HG02678 (cell line): ENCODE measurements around the gene IGFLR1.
"Not testable (repeated sequence)": the region's sequence is repeated elsewhere in the genome, so short reads cannot be mapped to it uniquely, and the experiment has no call there.

Experiments
- ATAC-seq: cut with Tn5 transposase; IDR thresholded peaks from one replicate; pipeline ENCODE4 v1.9.1; 2021; ENCODE audit warnings: mild to moderate bottlenecking, moderate library complexity; ENCODE audit not compliant: unreplicated experiment

The IGFLR1 gene

DNA sequence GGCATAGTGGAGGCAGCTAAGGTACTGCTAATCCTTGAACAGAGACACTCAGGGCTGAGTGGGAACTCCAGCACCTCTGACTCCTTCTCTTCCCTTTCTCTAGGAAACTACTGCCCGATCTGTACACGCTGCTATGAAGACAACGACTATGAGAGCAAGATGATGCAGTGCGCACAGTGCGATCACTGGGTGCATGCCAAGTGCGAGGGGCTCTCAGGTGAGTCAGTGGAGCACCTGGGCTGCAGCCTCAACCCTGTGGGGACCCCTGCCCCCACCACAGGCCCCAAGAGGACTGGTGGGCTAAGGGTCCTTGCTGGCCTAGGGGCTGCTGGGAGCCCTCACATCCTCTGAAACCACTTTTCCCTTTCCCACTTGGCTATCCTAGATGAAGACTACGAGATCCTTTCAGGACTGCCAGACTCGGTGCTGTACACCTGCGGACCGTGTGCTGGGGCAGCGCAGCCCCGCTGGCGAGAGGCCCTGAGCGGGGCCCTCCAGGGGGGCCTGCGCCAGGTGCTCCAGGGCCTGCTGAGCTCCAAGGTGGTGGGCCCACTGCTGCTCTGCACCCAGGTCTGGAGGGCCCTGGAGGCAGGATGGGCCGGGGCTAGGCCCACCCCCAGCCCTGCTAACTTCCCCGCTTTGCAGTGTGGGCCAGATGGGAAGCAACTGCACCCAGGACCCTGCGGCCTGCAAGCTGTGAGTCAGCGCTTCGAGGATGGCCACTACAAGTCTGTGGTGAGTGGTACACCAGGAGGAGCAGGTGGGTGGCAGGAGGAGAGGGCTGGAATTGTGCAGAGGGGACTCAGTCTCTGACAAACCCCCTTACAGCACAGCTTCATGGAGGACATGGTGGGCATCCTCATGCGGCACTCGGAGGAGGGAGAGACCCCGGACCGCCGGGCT lies 14.9 kb downstream of the IGFLR1 start:
- no peak for ATAC-seq

DNA sequence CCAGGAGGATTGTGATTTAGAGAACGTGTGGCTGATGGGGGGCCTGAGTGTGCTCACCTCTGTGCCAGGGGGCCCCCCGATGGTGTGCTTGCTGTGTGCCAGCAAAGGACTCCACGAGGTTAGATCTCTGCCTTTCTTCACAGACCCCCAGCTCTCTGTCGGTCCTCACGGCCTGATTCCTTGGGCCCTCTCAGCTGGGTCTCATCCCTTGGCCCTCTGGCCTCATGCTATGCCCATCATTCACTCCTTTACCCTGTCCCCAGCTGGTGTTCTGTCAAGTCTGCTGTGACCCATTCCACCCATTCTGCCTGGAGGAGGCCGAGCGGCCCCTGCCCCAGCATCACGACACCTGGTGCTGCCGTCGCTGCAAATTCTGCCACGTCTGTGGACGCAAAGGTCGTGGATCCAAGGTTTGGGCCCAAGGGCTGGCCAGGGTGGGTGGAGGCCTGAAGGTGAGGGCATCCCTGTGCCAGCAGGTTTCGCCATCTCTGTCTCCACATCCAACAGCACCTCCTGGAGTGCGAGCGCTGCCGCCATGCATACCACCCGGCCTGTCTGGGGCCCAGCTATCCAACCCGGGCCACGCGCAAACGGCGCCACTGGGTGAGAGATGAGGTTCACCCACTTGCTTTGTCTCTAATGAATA lies 16.9 kb downstream of the IGFLR1 start:
- ATAC-seq: no peak

DNA sequence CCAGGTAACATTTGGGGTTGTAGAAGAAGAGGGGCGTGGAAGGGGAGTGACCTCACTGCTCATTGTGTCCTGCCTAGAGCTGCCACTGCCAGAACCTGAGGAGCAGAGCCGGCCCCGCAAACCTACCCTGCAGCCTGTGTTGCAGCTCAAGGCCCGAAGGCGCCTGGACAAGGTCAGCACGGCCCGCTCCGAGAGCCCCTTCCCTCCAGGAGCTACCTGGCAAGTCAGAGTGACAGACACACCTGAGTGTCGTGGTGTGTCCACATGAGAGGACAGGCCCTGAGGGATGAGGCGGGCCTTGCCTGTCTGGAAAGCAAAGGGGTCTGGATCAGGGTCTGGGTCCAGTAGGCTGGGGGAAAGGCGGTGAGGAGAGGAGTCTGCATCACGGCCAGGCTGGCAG lies 17.7 kb downstream of the IGFLR1 start:
- ATAC-seq: no peak

DNA sequence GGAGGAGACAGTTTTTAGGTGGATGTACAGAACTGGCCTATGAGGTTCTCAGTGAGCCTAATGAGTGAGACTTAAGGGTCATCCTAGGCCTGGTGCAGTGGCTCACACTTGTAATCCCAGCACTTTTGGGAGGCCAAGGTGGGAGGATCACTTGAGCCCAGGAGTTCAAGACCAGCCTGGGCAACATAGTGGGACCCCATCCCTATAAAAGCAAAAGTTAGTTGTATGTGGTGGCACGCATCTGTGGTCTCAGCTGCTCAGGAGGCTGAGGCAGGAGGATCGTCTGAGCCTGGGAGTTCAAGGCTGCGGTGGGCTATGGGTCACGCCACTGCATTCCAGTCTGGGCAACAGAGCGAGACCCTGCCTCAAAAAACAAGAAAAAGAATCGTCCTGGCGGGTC lies 18.1 kb downstream of the IGFLR1 start:
- ATAC-seq: not testable (repeated sequence)

DNA sequence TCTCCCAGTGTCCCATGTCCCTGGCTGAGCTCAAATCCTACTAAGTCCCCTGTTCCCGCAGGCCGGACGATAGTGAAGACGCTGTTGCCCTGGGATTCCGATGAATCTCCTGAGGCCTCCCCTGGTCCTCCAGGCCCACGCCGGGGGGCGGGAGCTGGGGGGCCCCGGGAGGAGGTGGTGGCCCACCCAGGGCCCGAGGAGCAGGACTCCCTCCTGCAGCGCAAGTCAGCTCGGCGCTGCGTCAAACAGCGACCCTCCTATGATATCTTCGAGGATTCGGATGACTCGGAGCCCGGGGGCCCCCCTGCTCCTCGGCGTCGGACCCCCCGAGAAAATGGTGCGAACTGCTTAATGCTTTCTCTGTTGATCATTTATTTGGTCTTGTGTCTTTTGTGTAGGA lies 18.6 kb downstream of the IGFLR1 start:
- no peak for ATAC-seq

DNA sequence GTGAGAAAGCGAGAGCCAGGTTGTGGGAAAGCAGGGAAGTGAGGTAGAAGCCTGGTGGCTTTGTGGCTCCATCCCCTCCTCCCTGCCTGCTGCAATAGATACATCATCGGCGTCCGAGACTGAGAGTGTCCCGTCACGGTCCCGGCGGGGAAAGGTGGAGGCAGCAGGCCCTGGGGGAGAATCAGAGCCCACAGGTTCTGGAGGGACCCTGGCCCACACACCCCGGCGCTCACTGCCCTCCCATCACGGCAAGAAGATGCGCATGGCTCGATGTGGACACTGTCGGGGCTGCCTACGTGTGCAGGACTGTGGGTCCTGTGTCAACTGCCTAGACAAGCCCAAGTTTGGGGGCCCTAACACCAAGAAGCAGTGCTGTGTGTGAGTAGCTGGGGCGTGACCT lies 19.4 kb downstream of the IGFLR1 start:
- ATAC-seq: no peak

DNA sequence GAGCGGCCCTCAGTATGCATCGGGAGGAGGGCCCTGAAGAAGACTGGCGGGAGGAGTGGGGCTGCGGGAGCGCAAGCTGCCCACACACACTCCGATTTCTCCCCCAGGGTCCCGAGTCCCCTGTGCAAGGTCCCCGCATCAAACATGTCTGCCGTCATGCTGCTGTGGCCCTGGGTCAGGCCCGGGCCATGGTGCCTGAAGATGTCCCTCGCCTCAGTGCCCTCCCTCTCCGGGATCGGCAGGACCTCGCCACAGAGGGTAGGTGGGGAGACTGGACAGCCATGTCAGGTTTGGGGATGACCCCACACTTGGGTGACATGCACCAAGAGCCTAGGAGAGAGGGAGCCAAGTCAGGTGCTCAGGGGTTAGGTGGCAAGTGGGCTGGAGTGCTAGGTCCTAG lies 19.8 kb downstream of the IGFLR1 start:
- ATAC-seq: no peak

DNA sequence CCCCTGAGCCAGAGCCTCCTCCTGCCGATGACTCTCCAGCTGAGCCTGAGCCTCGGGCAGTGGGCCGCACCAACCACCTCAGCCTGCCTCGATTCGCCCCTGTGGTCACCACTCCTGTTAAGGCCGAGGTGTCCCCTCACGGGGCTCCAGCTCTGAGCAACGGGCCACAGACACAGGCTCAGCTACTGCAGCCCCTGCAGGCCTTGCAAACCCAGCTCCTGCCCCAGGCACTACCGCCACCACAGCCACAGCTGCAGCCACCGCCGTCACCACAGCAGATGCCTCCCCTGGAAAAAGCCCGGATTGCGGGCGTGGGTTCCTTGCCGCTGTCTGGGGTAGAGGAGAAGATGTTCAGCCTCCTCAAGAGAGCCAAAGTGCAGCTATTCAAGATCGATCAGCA lies 20.9 kb downstream of the IGFLR1 start:
- no peak for ATAC-seq

DNA sequence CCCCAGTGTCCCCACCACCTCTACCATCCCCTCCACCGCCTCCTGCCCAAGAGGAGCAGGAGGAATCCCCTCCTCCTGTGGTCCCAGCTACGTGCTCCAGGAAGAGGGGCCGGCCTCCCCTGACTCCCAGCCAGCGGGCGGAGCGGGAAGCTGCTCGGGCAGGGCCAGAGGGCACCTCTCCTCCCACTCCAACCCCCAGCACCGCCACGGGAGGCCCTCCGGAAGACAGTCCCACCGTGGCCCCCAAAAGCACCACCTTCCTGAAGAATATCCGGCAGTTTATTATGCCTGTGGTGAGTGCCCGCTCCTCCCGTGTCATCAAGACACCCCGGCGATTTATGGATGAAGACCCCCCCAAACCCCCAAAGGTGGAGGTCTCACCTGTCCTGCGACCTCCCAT lies 21.6 kb downstream of the IGFLR1 start:
- ATAC-seq: no peak

DNA sequence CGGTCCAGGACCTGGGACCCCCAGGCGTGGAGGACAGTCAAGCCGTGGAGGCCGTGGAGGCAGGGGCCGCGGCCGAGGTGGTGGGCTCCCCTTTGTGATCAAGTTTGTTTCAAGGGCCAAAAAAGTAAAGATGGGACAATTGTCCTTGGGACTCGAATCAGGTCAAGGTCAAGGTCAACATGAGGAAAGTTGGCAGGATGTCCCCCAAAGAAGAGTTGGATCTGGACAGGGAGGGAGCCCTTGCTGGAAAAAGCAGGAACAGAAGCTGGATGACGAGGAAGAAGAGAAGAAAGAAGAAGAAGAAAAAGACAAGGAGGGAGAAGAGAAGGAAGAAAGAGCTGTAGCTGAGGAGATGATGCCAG lies 22.1 kb downstream of the IGFLR1 start:
- no peak for ATAC-seq

DNA sequence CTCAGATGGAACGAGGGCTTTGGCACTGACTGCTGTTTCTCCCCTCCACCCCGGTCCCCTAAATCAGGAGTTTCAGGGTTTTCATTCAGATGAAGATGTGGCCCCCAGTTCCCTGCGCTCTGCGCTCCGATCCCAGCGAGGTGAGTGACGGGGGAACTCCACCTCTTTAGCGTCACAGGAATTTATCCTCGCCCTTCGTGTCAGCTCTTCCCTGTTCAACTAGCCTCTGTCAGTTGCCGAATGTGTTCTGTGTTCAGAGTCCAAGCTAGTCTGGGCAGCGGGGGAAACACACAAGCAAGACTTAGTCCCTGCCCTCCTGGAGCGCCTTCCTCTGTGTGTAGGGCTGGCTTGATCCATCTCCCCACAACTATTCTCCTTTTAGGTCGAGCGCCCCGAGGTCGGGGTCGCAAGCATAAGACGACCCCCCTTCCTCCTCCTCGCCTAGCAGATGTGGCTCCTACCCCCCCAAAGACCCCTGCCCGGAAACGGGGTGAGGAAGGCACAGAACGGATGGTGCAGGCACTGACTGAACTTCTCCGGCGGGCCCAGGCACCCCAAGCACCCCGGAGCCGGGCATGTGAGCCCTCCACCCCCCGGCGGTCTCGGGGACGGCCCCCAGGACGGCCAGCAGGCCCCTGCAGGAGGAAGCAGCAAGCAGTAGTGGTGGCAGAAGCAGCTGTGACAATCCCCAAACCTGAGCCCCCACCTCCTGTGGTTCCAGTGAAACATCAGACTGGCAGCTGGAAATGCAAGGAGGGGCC lies 22.7 kb downstream of the IGFLR1 start:
- ATAC-seq: no peak

DNA sequence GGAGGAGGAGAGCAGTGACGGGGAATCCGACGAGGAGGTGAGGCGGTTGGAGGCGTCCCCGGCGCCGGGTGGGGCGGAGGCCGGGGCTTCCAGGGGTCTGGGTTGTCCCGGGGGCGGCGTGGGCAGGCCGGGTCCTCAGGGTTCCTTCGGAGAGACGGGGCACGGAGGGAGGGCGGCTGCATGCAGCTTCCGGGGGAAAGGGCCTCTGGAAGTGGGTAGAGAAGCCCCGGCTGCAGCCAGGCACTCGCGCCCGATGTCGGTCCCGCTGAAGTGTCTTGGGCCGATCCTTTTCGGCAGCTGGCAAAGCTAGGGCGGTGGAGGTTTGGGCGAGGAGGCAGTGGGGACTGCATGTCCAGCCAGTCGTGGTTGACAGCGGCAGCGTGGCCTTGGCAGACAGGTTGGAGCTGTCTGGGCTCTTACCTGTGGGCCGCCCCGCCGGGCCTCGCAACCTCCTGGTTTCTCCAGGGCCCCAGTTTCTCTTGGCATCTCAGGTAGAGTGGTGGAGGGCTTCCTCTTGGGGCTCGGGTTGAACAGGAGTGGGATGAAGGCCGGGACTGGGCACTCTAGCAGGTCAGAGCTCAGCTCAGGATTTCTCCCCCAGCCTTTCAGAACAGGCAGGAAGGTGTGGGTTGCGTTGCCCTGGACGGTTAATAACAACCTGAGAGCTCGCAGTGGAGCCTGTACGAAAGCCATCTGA lies 23.8 kb downstream of the IGFLR1 start:
- ATAC-seq: peak; percentile 3

DNA sequence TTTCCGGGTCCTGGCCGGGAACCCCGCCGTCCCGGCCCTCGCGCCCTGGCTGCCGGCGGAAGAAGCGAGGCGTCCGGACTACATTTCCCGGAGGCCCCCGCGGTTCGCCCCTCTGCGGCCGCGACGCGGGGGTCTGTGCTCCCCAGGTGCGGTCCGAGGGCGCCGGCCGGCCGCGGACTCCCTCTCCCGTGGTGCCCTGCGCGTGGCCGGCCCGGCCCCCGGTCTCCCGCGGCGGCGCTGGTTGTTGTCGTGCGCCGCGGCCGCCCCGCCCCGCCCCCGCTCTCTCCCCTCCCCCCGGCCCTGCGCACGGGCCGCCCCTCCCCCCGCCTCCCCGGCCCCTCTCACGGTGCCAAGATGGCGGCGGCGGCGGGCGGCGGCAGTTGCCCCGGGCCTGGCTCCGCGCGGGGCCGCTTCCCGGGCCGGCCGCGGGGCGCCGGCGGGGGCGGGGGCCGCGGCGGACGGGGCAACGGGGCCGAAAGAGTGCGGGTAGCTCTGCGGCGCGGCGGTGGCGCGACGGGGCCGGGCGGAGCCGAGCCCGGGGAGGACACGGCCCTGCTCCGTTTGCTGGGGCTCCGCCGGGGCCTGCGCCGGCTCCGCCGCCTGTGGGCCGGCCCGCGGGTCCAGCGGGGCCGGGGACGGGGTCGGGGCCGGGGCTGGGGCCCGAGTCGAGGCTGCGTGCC lies 24.4 kb downstream of the IGFLR1 start, which contains the start of gene KMT2B:
TSS of gene KMT2B (plus strand) at position 339 of the 680 bp plus-strand sequence. CDS start at position 355, 16 bp downstream.
- ATAC-seq: peak; percentile 64

DNA sequence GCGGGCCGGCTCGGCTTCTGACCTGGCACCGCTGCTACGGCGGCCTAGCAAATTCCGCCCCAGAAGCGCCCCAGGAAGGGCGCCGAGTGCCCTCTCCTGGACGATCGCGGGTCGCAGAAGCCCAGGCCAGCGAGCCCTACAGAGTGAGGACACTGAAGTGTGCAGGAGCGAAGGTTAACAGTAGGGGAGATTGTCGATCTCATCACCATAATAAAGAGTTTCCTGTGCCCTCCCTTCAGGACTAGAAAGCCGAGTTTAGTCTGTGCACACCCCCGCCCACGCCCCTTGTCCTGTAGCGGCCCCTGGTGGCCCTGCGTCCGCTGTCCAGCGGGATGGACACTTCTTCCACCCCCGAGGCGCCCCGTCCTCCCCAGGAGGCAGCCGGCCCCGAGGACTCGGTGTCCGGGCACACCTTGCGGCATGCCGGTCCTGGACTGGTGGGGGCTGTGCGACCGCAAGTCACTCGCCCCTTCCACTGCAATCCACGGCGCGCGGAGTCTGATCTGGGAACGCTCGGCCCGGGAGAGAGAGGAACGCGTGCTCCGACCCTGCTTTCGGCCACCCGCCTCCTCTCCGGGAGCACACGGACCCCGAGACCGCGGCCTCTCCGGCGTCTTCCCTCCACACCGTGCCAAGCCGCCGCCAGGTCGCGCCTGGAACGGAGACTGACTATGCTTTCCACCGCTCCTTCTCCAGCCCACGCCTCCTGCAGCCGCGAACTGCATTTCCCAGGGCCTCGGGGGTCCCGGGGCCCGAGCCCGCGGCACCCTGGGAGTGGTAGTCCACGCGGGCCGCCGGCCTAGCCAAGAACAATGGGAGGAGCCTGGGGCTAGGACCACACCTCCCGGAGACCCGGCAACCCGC lies 25.2 kb downstream of the IGFLR1 start:
- ATAC-seq: peak; percentile 65

DNA sequence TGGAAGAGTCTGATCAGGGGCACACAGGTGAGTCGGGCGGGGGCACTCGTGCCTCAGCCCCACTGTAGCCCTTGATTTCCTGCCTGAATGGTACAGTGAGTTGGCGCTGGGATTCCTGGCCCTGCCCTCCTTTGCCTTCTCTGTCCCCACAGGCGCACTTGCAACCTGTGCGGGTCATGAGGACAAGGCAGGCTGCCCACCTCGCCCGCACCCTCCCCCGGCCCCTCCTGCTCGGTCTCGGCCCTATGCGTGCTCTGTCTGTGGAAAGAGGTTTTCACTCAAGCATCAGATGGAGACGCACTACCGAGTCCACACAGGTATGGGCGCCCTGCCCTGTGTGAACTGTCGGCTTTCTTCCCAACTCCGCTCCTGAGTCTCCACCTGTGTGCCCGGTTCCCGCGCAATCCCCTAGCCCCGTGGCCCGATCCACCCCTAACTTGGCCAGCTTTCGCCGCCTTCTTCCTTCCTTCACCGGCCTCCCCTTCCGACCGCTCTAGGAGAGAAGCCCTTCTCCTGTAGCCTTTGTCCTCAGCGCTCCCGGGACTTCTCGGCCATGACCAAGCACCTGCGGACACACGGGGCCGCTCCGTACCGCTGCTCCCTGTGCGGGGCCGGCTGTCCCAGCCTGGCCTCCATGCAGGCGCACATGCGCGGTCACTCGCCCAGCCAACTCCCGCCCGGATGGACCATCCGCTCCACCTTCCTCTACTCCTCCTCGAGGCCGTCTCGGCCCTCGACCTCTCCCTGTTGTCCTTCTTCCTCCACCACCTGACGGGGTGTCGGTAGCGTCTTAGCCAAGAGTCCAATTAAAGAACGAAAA lies 26.1 kb downstream of the IGFLR1 start:
- no peak for ATAC-seq

DNA sequence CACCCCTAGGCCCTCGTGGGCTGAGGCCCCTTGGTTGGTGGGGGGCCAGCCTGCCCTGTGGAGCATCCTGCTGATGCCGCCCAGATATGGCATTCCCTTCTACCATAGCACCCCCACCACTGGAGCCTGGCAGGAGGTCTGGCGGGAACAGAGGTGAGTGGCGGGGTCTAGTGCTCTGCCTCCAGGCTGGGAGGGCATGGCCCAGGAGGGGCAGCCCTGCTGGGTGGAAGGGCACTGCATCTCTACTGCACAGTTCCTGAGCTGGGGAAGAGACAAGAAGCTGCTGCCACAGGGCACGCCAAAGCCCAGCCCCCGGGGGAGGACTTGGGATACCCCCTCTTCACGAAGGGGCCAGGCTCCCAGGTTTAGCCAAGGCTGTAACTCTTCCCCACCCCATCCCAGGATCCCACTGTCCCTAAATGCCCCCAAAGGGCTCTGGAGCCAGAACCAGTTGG lies 26.9 kb downstream of the IGFLR1 start:
- no peak for ATAC-seq

DNA sequence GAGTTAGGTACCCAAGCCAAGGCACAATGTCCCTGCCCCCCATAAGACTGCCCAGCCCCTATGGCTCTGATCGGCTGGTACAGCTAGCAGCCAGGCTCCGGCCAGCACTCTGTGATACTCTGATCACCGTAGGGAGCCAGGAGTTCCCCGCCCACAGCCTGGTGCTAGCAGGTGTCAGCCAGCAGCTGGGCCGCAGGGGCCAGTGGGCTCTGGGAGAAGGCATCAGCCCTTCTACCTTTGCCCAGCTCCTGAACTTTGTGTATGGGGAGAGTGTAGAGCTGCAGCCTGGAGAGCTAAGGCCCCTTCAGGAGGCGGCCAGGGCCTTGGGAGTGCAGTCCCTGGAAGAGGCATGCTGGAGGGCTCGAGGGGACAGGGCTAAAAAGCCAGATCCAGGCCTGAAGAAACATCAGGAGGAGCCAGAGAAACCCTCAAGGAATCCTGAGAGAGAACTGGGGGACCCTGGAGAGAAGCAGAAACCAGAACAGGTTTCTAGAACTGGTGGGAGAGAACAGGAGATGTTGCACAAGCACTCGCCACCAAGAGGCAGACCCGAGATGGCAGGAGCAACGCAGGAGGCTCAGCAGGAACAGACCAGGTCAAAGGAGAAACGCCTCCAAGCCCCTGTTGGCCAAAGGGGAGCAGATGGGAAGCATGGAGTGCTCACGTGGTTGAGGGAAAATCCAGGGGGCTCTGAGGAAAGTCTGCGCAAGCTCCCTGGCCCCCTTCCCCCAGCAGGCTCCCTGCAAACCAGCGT lies 27.5 kb downstream of the IGFLR1 start:
- ATAC-seq: no peak
